ENCODE results near the gene SEC23IP.

GRCh38 chr10:119910689-119911088 lies 18.2 kb downstream of the SEC23IP start:
- TF ChIP-seq EZH2 (IDR thresholded peaks at IDR 0.05; ENCODE audit: borderline replicate concordance, insufficient read depth, low read depth, low read length, poor library complexity, severe bottlenecking) = no peak
- no peak for TF ChIP-seq CTCF (IDR thresholded peaks at IDR 0.05)

Data from B cell (primary cell).